A549 treated with Hydrocortisone at 1 μM for 4 hours (cell line): Measurements from ENCODE around the gene KARS1. TPM values are rescaled to one million over a fixed set of nuclear protein-coding genes. Genes with fewer than 3 reads are reported as not detected.

Experiments used
- total RNA-seq: library from RNA; stranded (reverse); fragments of 200-300 nt; extraction: Qiagen RNA extraction; gene quantifications from 5 replicates; pipeline ENCODE4 v1.2.3, GENCODE V29; 2022

KARS1 gene
- 159 to 177 TPM (median 171 TPM) in 5 replicates for total RNA-seq

DNA sequence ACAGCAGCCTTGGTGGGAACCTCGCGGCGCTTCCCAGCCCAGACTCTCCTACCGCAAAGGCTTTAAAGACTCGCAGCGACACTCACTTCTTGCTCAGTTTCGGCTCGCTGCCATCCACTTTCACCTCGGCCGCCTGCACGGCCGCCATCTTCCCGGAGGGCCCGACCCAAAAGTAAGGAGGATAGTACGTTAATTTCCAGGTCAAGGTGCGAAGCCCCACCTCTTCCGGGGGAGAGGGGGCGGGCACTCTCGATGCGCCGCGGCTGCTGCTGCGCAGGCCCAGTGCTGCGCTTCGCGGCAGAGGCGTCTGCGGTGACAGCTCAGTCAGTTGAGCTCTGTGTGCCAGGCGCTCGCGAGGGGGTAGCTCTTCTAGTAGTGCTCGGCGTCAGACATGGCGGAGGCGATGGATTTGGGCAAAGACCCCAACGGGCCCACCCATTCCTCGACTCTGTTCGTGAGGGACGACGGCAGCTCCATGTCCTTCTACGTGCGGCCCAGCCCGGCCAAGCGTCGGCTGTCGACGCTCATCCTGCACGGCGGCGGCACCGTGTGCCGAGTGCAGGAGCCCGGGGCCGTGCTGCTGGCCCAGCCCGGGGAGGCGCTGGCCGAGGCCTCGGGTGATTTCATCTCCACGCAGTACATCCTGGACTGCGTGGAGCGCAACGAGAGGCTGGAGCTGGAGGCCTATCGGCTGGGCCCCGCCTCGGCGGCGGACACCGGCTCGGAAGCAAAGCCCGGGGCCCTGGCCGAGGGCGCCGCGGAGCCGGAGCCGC lies at the start of gene KARS1, which contains the start of gene TERF2IP:
TSS of gene KARS1 (minus strand) at position 174 of the 773 bp plus-strand sequence. CDS start at position 148, 26 bp downstream.
TSS of gene TERF2IP (plus strand) at position 282 of the 773 bp plus-strand sequence. CDS start at position 392, 110 bp downstream.

DNA sequence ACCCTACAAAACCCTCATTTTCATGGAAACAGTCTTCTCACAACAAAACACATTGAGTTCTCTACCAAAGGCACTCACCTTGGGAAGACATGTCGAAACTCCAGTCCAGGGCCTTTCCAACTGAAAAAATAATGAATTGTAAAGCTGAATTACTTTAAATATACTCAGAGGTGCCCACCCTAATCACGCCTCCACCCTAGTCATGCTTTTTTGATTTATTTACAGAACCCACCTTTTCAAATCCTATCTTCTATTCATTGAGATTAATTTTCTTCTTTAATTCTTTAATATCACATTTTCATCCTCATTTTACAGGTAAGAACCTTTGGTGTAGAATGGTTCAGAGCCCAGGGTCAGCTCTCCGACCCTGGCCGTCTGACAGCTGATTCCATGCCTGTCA lies 29.4 kb upstream of the KARS1 start, which contains the start of gene CPHXL2:
TSS of gene CPHXL2 (minus strand) at position 101 of the 400 bp plus-strand sequence. CDS start at position 91, 10 bp downstream.

DNA sequence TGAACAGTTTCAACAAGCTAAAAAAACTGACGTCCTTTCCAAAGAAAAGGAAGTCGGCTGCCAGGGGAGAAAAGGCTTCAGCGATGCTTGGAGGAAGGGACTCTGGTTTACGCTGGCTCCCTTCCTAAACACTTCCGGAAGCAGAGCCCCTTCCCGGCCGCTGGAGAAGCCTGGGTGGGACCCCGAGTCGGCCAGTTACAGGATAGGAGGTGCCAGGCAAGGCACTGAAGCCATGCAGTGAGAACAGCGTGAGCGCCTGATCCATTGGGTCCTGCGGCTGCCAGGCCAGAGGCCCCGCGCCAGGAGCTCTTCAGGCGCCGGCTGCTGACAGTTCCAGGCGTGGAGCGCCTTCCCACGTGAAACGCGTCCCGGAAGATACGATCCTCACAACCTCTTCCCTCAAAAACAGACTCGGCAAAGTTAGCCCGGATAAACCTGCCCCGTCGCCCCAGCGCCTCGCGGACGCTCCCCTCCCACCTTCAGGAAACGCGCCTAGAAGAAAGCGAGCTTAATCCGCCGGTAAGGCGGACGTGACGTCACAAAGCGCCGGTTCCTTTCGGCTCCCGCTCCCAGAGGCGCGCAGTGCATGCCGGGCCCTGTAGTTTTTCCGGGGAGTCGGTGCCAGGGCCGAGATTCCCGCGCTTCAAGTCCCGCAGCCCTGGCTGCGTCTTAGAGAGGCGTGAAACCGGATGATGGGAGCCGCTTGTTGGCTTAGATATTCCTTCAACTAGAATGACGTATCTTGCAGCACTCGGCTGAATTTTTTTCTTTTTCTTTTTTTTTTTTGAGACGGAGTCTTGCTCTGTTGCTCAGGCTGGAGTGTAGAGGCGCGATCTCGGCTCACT lies 24.5 kb downstream of the KARS1 start, which contains the start of gene ADAT1:
TSS of gene ADAT1 (minus strand) at position 521 of the 845 bp plus-strand sequence. CDS start 2,482 bp downstream, outside the sequence.

Other genes starting within 250 kb of the KARS1 start
- gene CFDP1, start 214.2 kb downstream of the KARS1 start, total RNA-seq: 65.1 to 75.3 TPM (median 67.1 TPM) in 5 replicates
- gene TMEM170A, start 183.0 kb downstream of the KARS1 start, total RNA-seq: 14.0 to 16.6 TPM (median 14.8 TPM) in 5 replicates
- 0.10 to 0.27 TPM (median 0.16 TPM) in 5 replicates for gene CHST6, start 152.2 kb downstream of the KARS1 start, total RNA-seq
- gene CHST5, start 111.6 kb downstream of the KARS1 start, total RNA-seq: 0.16 to 0.35 TPM (median 0.29 TPM) in 3 of 5 replicates, not detected in the others
- gene TMEM231, start 91.4 kb downstream of the KARS1 start, total RNA-seq: 7.4 to 9.9 TPM (median 9.1 TPM) in 5 replicates
- 80.7 to 90.0 TPM (median 88.0 TPM) in 5 replicates for gene GABARAPL2, start 81.3 kb downstream of the KARS1 start, total RNA-seq
- 32.9 to 41.5 TPM (median 37.0 TPM) in 5 replicates for gene ADAT1, start 24.4 kb downstream of the KARS1 start, total RNA-seq
- gene TERF2IP, start 108 bp upstream of the KARS1 start, total RNA-seq: 42.2 to 45.1 TPM (median 43.8 TPM) in 5 replicates
- not detected in 5 replicates for gene CPHXL2, start 29.3 kb upstream of the KARS1 start, total RNA-seq
- not detected in 5 replicates for gene DUXB, start 53.8 kb upstream of the KARS1 start, total RNA-seq
- not detected in 5 replicates for gene CPHXL, start 78.8 kb upstream of the KARS1 start, total RNA-seq